HCT116 (cell line): ENCODE data around the gene GH2. TPM values are rescaled to one million over a fixed set of nuclear protein-coding genes. Genes with fewer than 3 reads are reported as not detected.
"Not testable (repeated sequence)": the region's sequence is repeated elsewhere in the genome, so short reads cannot be mapped to it uniquely, and the experiment has no call there.

Experiments used
- ATAC-seq: fragments of 200-7000 bp; cut with Tn5 transposase; 2 replicates; pipeline ENCODE4 v1.9.1; 2020; ENCODE audit warnings: mild to moderate bottlenecking, moderate library complexity
- BruUV-seq: library from RNA; stranded (reverse); fragments of 400-500 nt; replicated peaks from 2 replicates; lab custom pipeline; 2021; lab: Mats Ljungman, UMichigan
- CTCF ChIA-PET: fragments of 300-600 bp; sonication (Branson Sonifier 250); formaldehyde crosslinking; loops from one replicate; lab custom pipeline; 2021; ENCODE audit warnings: antibody characterized with exemption; lab: Charles Lee
- POLR2A ChIA-PET: fragments of 300-600, 350-600 bp; sonication (Branson Sonifier 250); formaldehyde crosslinking; loops from one replicate; lab custom pipeline; 2021; ENCODE audit warnings: antibody characterized with exemption; lab: Charles Lee
- RAD21 ChIA-PET, 2 experiments: fragments of 300-600 bp; sonication (Branson Sonifier 250); formaldehyde crosslinking; loops; one replicate each; lab custom pipeline; 2023; ENCODE audit warnings: low total read pairs in 2 of 2; ENCODE audit not compliant: uncharacterized antibody in 2 of 2, unreplicated experiment in 2 of 2, low non-redundant PET in 1 of 2; lab: Charles Lee
- DNase-seq: peaks from one replicate; pipeline ENCODE4 v3.0.0-alpha.2; 2010; ENCODE audit warnings: low read depth, low spot score
- H2AFZ ChIP-seq: fragments of 200-600 bp; shearing (Covaris generic), sonication (generic); 2 replicates; pipeline ENCODE4 v1.6.1; 2017; ENCODE audit warnings: low read depth, mixed run types, mixed read lengths, antibody characterized with exemption, low read length; ENCODE audit not compliant: poor library complexity, severe bottlenecking
- H3K27ac ChIP-seq: 2 replicates; pipeline ENCODE4 v1.5.1; 2012; ENCODE audit warnings: low read depth, low read length
- H3K27me3 ChIP-seq: fragments of 200-600 bp; sonication (generic); 2 replicates; pipeline ENCODE4 v1.6.1; 2016; ENCODE audit warnings: mixed run types, low read length, mixed read lengths; ENCODE audit not compliant: insufficient read depth
- H3K36me3 ChIP-seq, 2 experiments: fragments of 200-500 bp in 1 of 2; fragments of 200-600 bp in 1 of 2; sonication (Bioruptor generic) in 1 of 2; sonication (generic) in 1 of 2; 2 replicates each; pipeline versions ENCODE4 v1.5.1 to v1.6.1; 2014 to 2016; ENCODE audit warnings: low read length in 2 of 2, inconsistent platforms in 1 of 2, mixed read lengths in 1 of 2, mixed run types in 1 of 2; ENCODE audit not compliant: insufficient read depth in 2 of 2, control insufficient read depth in 1 of 2
- H3K4me1 ChIP-seq, 2 experiments: fragments of 200-600 bp in 1 of 2; sonication (generic) in 1 of 2; 2 replicates each; pipeline versions ENCODE4 v1.5.1 to v1.6.1; 2012 to 2017; ENCODE audit warnings: low read length in 2 of 2, inconsistent platforms in 1 of 2, mild to moderate bottlenecking in 1 of 2, mixed read lengths in 1 of 2, mixed run types in 1 of 2, moderate library complexity in 1 of 2; ENCODE audit not compliant: insufficient read depth in 2 of 2, control insufficient read depth in 1 of 2
- H3K4me2 ChIP-seq: fragments of 200-600 bp; sonication (generic); 2 replicates; pipeline ENCODE4 v1.6.1; 2017; ENCODE audit warnings: mixed run types, low read length, mixed read lengths
- H3K4me3 ChIP-seq, 2 experiments: fragments of 200-600 bp in 1 of 2; sonication (generic) in 1 of 2; replicated peaks in 1 of 2; 2 replicates each; pipeline ENCODE4 v1.5.1; 2011 to 2016; ENCODE audit warnings: low read length in 2 of 2, control low read depth in 1 of 2, low read depth in 1 of 2, mild to moderate bottlenecking in 1 of 2, mixed read lengths in 1 of 2, mixed run types in 1 of 2
- H3K79me2 ChIP-seq: fragments of 200-600 bp; sonication (generic); 2 replicates; pipeline ENCODE4 v1.6.1; 2017; ENCODE audit warnings: mild to moderate bottlenecking, mixed run types, low read length, moderate library complexity, mixed read lengths; ENCODE audit not compliant: insufficient read depth
- H3K9ac ChIP-seq: fragments of 200-600 bp; sonication (generic); 2 replicates; pipeline ENCODE4 v1.6.1; 2016; ENCODE audit warnings: low read length, mixed read lengths
- H3K9me2 ChIP-seq: fragments of 200-600 bp; sonication (generic), shearing (Covaris generic); 2 replicates; pipeline ENCODE4 v1.6.1; 2017; ENCODE audit warnings: mixed run types, mild to moderate bottlenecking, moderate library complexity; ENCODE audit not compliant: insufficient read depth
- H3K9me3 ChIP-seq, 2 experiments: fragments of 200-500 bp in 1 of 2; fragments of 200-600 bp in 1 of 2; sonication (Bioruptor generic) in 1 of 2; sonication (generic) in 1 of 2; 2 replicates each; pipeline ENCODE4 v1.6.1; 2014 to 2017; ENCODE audit warnings: low read length in 2 of 2, mixed read lengths in 2 of 2, inconsistent platforms in 1 of 2, low read depth in 1 of 2, mild to moderate bottlenecking in 1 of 2, mixed run types in 1 of 2, moderate library complexity in 1 of 2; ENCODE audit not compliant: control insufficient read depth in 1 of 2, insufficient read depth in 1 of 2
- H4K20me1 ChIP-seq: fragments of 200-600 bp; sonication (generic), shearing (Covaris generic); 2 replicates; pipeline ENCODE4 v1.6.1; 2017; ENCODE audit warnings: mixed run types, mild to moderate bottlenecking, moderate library complexity; ENCODE audit not compliant: insufficient read depth
- CTCF ChIP-seq, 3 experiments: fragments of 200-600 bp in 1 of 3; sonication (generic) in 1 of 3; IDR thresholded peaks in 2 of 3; conservative IDR thresholded peaks in 1 of 3; 2 replicates each; pipeline ENCODE4 v1.5.1; 2012 to 2017; ENCODE audit warnings: low read depth in 2 of 3, low read length in 2 of 3, antibody characterized with exemption in 1 of 3, borderline replicate concordance in 1 of 3, control low read depth in 1 of 3, mild to moderate bottlenecking in 1 of 3, mixed read lengths in 1 of 3, mixed run types in 1 of 3, moderate library complexity in 1 of 3; ENCODE audit not compliant: insufficient read depth in 1 of 3
- RAD21 ChIP-seq: IDR thresholded peaks from 2 replicates; pipeline ENCODE4 v1.6.1; 2012; ENCODE audit warnings: low read depth, mild to moderate bottlenecking
- intact Hi-C: fragments of 100-400 bp; cut with micrococcal nuclease; formaldehyde crosslinking; loops from 2 replicates; pipeline ENCODE4 v1.10.0; 2022
- total RNA-seq: library from RNA; stranded (reverse); gene quantifications from one replicate; pipeline ENCODE4 v1.2.1, GENCODE V29; 2021; ENCODE audit not compliant: unreplicated experiment

GH2 gene
- total RNA-seq, 1 experiment from 2014 or later: not detected

GRCh38 chr17:63892316-63893037 is 10.7 kb upstream of the GH2 start:
- BruUV-seq, H3K36me3 ChIP-seq, H4K20me1 ChIP-seq, H3K9ac ChIP-seq, RAD21 ChIA-PET, intact Hi-C loops, H3K4me3 ChIP-seq, DNase-seq, H3K27ac ChIP-seq, H3K4me2 ChIP-seq, H2AFZ ChIP-seq, H3K9me3 ChIP-seq, H3K9me2 ChIP-seq, H3K79me2 ChIP-seq, H3K27me3 ChIP-seq: not testable (repeated sequence)
- CTCF ChIA-PET: interaction anchor here (1.1 to 2.0 kb wide), 7 partner anchors 9 to 182 kb away, joined by 3 to 14 read pairs (median 4); partner anchors contain the start of gene GH2
- POLR2A ChIA-PET: interaction anchor here (1.3 kb wide), 1 partner anchor 253 kb away, joined by 3 read pairs; no protein-coding TSS in a partner anchor
- ATAC-seq: peak; percentile 65
- H3K4me1 ChIP-seq: peaks cover 0 to 11% of the 10 kb centered on the region in 2 experiments; a peak in 1 of 4 replicates
- TF ChIP-seq RAD21 (peak; percentile 55), CTCF (IDR thresholded peaks at IDR 0.05 in 2 of 3, conservative IDR thresholded peaks at IDR 0.05 in 1 of 3; ENCODE audit: borderline replicate concordance in 1 of 3, insufficient read depth in 1 of 3, low read depth in 2 of 3, low read length in 2 of 3) (peak; percentile 31 to 55 (median 48); a peak in 4 of 6 replicates)

GRCh38 chr17:63889026-63889848 is 7.5 kb upstream of the GH2 start:
- H3K4me1 ChIP-seq: peaks cover 0 to 11% of the 10 kb centered on the region in 2 experiments; a peak in 1 of 4 replicates
- H3K36me3 ChIP-seq, H3K79me2 ChIP-seq, H4K20me1 ChIP-seq, H3K9me3 ChIP-seq, H2AFZ ChIP-seq, H3K9ac ChIP-seq, H3K9me2 ChIP-seq, DNase-seq, POLR2A ChIA-PET, H3K27ac ChIP-seq, BruUV-seq, H3K4me3 ChIP-seq, intact Hi-C loops, RAD21 ChIA-PET, H3K27me3 ChIP-seq: not testable (repeated sequence)
- H3K4me2 ChIP-seq: peak overlapping the region; percentile 50
- peak; percentile 91 for ATAC-seq
- TF ChIP-seq CTCF (IDR thresholded peaks at IDR 0.05 in 2 of 3, conservative IDR thresholded peaks at IDR 0.05 in 1 of 3; ENCODE audit: borderline replicate concordance in 1 of 3, insufficient read depth in 1 of 3, low read depth in 2 of 3, low read length in 2 of 3): peak; percentile 51 to 72 (median 52); a peak in 5 of 6 replicates
- TF ChIP-seq RAD21: peak; percentile 36
- CTCF ChIA-PET: interaction anchor here (0.7 to 3.9 kb wide), 17 partner anchors 10 to 530 kb away, joined by 3 to 19 read pairs (median 6); no protein-coding TSS in a partner anchor

GRCh38 chr17:63885119-63885518 is 3.4 kb upstream of the GH2 start:
- H3K4me3 ChIP-seq, DNase-seq, H2AFZ ChIP-seq, H3K9me2 ChIP-seq, H3K27ac ChIP-seq, intact Hi-C loops, H4K20me1 ChIP-seq, H3K9me3 ChIP-seq, H3K9ac ChIP-seq, BruUV-seq, H3K36me3 ChIP-seq, RAD21 ChIA-PET, H3K4me2 ChIP-seq, H3K27me3 ChIP-seq, H3K79me2 ChIP-seq, POLR2A ChIA-PET, ATAC-seq: not testable (repeated sequence)
- H3K4me1 ChIP-seq: peaks cover 0 to 18% of the 10 kb centered on the region in 2 experiments; a peak in 3 of 4 replicates
- CTCF ChIA-PET: interaction anchor here (1.1 kb wide), 1 partner anchor 15 kb away, joined by 3 read pairs; no protein-coding TSS in a partner anchor
